Stimulated activated CD4-positive, alpha-beta T cell treated with anti-CD3 and anti-CD28 coated beads, Interleukin-4, amount 100 ng/mL, for 1 hour (primary cell): ENCODE data around the gene TPBGL.
"Not testable (repeated sequence)": the region's sequence is repeated elsewhere in the genome, so short reads cannot be mapped to it uniquely, and the experiment has no call there.

Source experiments
- DNase-seq: peaks from one replicate; pipeline ENCODE4 v3.0.0-alpha.2; 2020

TPBGL gene

GRCh38 chr11:75273411-75274391 is 33.1 kb downstream of the TPBGL start:
- DNase-seq: no peak

- DNase-seq: not testable (repeated sequence)
These were observed 34.1 kb downstream of the TPBGL start for GRCh38 chr11:75274716-75275115.

GRCh38 chr11:75275581-75275980 is 35.0 kb downstream of the TPBGL start:
- DNase-seq: peak; percentile 57

- no peak for DNase-seq
These were observed 35.6 kb downstream of the TPBGL start for GRCh38 chr11:75276186-75276585.

- DNase-seq: no peak
These were observed 36.1 kb downstream of the TPBGL start for GRCh38 chr11:75276686-75277085.

GRCh38 chr11:75277211-75277805 is 36.7 kb downstream of the TPBGL start:
- no peak for DNase-seq

GRCh38 chr11:75277991-75278790 is 37.6 kb downstream of the TPBGL start:
- DNase-seq: no peak

GRCh38 chr11:75279273-75279672 is 38.7 kb downstream of the TPBGL start:
- DNase-seq: no peak

GRCh38 chr11:75280227-75280701 is 39.7 kb downstream of the TPBGL start:
- peak; percentile 71 for DNase-seq

GRCh38 chr11:75280770-75281468 is 40.3 kb downstream of the TPBGL start:
- no peak for DNase-seq

- DNase-seq: no peak
These were observed 41.0 kb downstream of the TPBGL start for GRCh38 chr11:75281469-75282095.

- DNase-seq: no peak
These were observed 42.9 kb downstream of the TPBGL start for GRCh38 chr11:75283391-75283931.

GRCh38 chr11:75285776-75286360 is 45.3 kb downstream of the TPBGL start:
- no peak for DNase-seq

- DNase-seq: no peak
These were observed 46.4 kb downstream of the TPBGL start for GRCh38 chr11:75286826-75287465.

- no peak for DNase-seq
These were observed 47.0 kb downstream of the TPBGL start for GRCh38 chr11:75287579-75287978.

GRCh38 chr11:75289511-75289760 is 48.9 kb downstream of the TPBGL start:
- no peak for DNase-seq

GRCh38 chr11:75289919-75290318 is 49.3 kb downstream of the TPBGL start:
- no peak for DNase-seq

- DNase-seq: no peak
These were observed 51.2 kb downstream of the TPBGL start for GRCh38 chr11:75291741-75292140.

GRCh38 chr11:75292943-75293342 is 52.4 kb downstream of the TPBGL start:
- DNase-seq: no peak
